Liver (tissue), 3 donors: ENCODE data around the gene ABLIM1.

ENCODE experiments used
- ATF3 ChIP-seq: IDR thresholded peaks from 2 replicates; pipeline ENCODE4 v1.6.1; 2016; ENCODE audit warnings: antibody characterized with exemption
- CTCF ChIP-seq: fragments of 150-350 bp; IDR thresholded peaks from 2 replicates; pipeline ENCODE4 v1.5.1; 2017; ENCODE audit warnings: improper control_type of control experiment, low read depth, low read length; ENCODE audit not compliant: missing input control
- FOXA2 ChIP-seq: IDR thresholded peaks from 2 replicates; pipeline ENCODE4 v1.6.1; 2016; ENCODE audit warnings: antibody characterized with exemption
- JUND ChIP-seq, 2 donors: IDR thresholded peaks; 2 replicates each; pipeline ENCODE4 v1.6.1; 2016; ENCODE audit warnings: antibody characterized with exemption in 2 of 2
- MAX ChIP-seq: IDR thresholded peaks from 2 replicates; pipeline ENCODE4 v1.6.1; 2016; ENCODE audit warnings: antibody characterized with exemption
- RAD21 ChIP-seq, 2 donors: IDR thresholded peaks; 2 replicates each; pipeline ENCODE4 v1.6.1; 2016; ENCODE audit warnings: antibody characterized with exemption in 2 of 2, mild to moderate bottlenecking in 2 of 2
- SP1 ChIP-seq: IDR thresholded peaks from 2 replicates; pipeline ENCODE4 v1.6.1; 2018; ENCODE audit warnings: antibody characterized with exemption, mild to moderate bottlenecking
- TAF1 ChIP-seq: conservative IDR thresholded peaks from 2 replicates; pipeline ENCODE4 v1.6.1; 2016; ENCODE audit warnings: antibody characterized with exemption, mild to moderate bottlenecking
- ZBTB33 ChIP-seq: IDR thresholded peaks from 2 replicates; pipeline ENCODE4 v1.6.1; 2016; ENCODE audit warnings: antibody characterized with exemption
- donor health status: healthy.
- donor health status: healthy.

GRCh38 chr10:114604357-114605130 is 53.5 kb downstream of the ABLIM1 start:
- TF ChIP-seq SP1 (no peak), CTCF (no peak), ATF3 (no peak), ZBTB33 (no peak), JUND (IDR thresholded peaks at IDR 0.05) (no peak), MAX (no peak), TAF1 (no peak), RAD21 (IDR thresholded peaks at IDR 0.05) (no peak), FOXA2 (no peak)
